ENCODE results near the gene CHRNG. TPM values are rescaled to one million over a fixed set of nuclear protein-coding genes. Genes with fewer than 3 reads are reported as not detected.
A peak's percentile ranks its signal among the peaks of the same experiment; 100 is the strongest.

The CHRNG gene
- total and polyA plus RNA-seq, 7 donors, result not detected

DNA sequence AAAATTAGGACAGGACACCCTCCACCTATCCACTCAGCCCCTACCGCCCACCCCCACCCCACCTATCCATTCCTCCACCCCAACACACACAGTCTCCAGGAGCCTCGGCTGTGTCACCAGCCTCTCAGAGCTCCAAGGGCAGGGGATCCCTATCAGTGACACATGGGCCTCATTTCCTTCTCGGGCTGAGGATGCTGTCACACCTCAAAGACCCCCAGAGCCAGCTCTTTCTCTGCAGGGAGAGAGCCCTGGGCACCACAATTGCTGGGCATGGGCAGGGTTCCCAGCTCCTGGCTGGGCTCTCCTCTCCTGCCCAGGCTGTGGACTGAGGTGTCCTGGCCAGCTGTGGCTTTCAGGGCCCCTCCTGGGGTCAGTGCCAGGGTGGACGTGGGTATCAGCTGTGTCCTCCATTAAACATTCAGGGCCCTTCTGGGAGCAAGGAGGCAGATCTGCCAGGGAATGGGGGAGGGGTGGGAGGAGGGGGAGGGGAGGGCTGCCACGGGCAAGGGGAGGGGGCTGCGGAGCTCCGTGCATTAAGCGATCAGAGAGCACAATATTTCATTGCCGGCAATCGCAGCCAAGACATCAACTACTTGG lies 37.6 kb upstream of the CHRNG start:
- TF ChIP-seq EP300 (IDR thresholded peaks at IDR 0.05) (no peak), POLR2A (IDR thresholded peaks at IDR 0.05) (no peak), POLR2AphosphoS5 (IDR thresholded peaks at IDR 0.05) (no peak)
- TF ChIP-seq, protein P1, sequence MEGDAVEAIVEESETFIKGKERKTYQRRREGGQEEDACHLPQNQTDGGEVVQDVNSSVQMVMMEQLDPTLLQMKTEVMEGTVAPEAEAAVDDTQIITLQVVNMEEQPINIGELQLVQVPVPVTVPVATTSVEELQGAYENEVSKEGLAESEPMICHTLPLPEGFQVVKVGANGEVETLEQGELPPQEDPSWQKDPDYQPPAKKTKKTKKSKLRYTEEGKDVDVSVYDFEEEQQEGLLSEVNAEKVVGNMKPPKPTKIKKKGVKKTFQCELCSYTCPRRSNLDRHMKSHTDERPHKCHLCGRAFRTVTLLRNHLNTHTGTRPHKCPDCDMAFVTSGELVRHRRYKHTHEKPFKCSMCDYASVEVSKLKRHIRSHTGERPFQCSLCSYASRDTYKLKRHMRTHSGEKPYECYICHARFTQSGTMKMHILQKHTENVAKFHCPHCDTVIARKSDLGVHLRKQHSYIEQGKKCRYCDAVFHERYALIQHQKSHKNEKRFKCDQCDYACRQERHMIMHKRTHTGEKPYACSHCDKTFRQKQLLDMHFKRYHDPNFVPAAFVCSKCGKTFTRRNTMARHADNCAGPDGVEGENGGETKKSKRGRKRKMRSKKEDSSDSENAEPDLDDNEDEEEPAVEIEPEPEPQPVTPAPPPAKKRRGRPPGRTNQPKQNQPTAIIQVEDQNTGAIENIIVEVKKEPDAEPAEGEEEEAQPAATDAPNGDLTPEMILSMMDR (IDR thresholded peaks at IDR 0.05), result no peak
- H3K27ac ChIP-seq, result no peak overlapping the region
- no peaks in the 10 kb centered on the region for H3K36me3 ChIP-seq
- H3K4me3 ChIP-seq, result no peak overlapping the region
- peaks cover 0 to 21% (median 21%) of the 10 kb centered on the region in 4 donors for H3K4me1 ChIP-seq
- peaks cover 0 to 30% (median 5%) of the 10 kb centered on the region in 3 donors for H3K27me3 ChIP-seq
- 56 to 67% methylated on average over 10 of the region's 10 CpGs for WGBS, 2 donors
- H3K9me3 ChIP-seq, result no peaks in the 10 kb centered on the region
- DNase-seq, result no peak
- intact Hi-C loops (cut with DNase I), result loop anchor here (2.0 kb wide), 1 partner anchor 751 kb away; no protein-coding TSS in a partner anchor

DNA sequence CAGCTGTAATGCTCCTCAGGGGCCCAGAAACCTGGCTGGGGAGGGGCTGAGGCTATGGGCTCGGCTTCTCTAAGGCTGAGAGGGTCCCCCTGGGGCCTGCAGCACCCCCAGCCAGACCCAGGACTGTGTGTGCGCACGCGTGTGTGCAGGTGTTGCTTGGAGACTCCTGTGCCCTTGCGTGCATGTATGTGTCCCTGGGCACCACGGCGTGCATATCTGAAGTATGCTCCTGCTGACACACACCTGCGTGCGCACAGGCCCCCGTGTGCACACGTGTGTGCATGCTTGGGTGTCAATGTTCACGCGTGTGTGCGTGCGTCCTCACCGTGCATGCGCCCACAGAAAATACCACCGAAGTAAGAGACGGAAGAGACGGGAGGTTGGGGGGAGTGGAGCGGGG lies 37.0 kb upstream of the CHRNG start:
- peaks cover 0 to 21% (median 21%) of the 10 kb centered on the region in 4 donors for H3K4me1 ChIP-seq
- intact Hi-C loops (cut with DNase I), result loop anchor here (2.0 kb wide), 1 partner anchor 750 kb away; no protein-coding TSS in a partner anchor
- H3K4me3 ChIP-seq, result peak overlapping the region; percentile 44 to 63 (median 56)
- no peaks in the 10 kb centered on the region for H3K9me3 ChIP-seq
- TF ChIP-seq, protein P1 (IDR thresholded peaks at IDR 0.05), result no peak
- TF ChIP-seq POLR2A (IDR thresholded peaks at IDR 0.05) (no peak), POLR2AphosphoS5 (IDR thresholded peaks at IDR 0.05) (no peak), EP300 (IDR thresholded peaks at IDR 0.05) (no peak)
- DNase-seq, result no peak
- H3K27me3 ChIP-seq, result peaks cover 0 to 30% (median 5%) of the 10 kb centered on the region in 3 donors
- H3K36me3 ChIP-seq, result no peaks in the 10 kb centered on the region
- H3K27ac ChIP-seq, result peak overlapping the region in 1 of 4 donors; percentile 64
- 17 to 19% methylated on average over 20 of the region's 21 CpGs for WGBS, 2 donors

DNA sequence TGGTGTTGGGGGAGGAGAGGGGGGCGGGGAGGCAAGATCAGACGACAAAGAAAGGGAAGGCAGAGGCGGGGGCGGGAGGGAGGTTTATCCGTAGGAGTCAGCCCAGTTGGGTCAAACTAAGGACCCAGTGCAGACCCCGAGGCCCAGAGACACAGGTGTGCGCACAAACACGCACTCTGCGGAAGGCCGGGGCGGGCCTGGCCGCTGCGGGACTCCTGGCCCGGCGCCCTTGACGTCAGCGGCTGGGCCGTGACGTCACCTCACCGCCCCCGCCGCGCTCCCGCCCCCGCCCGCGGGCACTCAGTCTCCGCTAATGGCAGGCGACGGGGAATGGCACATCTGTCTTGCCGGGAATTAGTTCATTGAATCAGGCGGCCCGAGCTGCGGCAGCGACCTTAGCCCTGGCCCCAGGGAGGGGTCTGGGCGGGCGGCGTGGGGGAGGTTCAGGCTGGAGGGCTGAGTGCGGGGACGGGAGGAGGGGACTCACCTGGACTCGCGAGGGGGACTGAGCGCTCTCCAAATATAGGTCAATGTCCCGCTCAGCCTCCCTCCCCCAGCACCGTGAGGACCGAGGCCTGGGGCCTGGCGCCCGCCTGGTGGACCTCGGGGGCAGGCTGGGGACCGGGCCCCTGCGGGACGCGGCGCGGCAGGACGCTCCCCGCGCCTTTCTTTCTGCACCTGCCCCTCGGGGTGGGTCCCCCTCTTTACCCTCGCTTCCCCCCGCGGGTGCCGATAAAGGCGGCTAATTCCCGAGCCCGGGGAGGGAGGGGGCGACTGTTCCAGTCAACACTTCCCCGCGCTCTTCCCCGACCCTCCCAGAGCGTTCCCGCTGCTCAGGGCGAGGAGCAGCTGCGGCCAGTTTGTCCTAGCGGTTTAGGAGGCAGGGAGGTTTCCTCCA lies 36.3 kb upstream of the CHRNG start:
- intact Hi-C loops (cut with DNase I), result loop anchor here (2.0 kb wide), 1 partner anchor 750 kb away; no protein-coding TSS in a partner anchor
- Histone ChIP-seq H3K36me3 (no peaks in the 10 kb centered on the region), H3K9me3 (no peaks in the 10 kb centered on the region), H3K27me3 (peaks cover 0 to 30% (median 5%) of the 10 kb centered on the region in 3 donors), H3K4me3 (peak overlapping the region; percentile 44 to 63 (median 56)), H3K27ac (peak overlapping the region in 1 of 4 donors; percentile 64), H3K4me1 (peaks cover 0 to 21% (median 21%) of the 10 kb centered on the region in 4 donors)
- WGBS, 2 donors, result 1 to 2% methylated on average over 75 of the region's 75 CpGs
- no peak for DNase-seq
- TF ChIP-seq, protein P1 (IDR thresholded peaks at IDR 0.05), result no peak
- peak in 2 of 4 donors; percentile 49 to 68 for TF ChIP-seq POLR2AphosphoS5 (IDR thresholded peaks at IDR 0.05)
- no peak for TF ChIP-seq POLR2A (IDR thresholded peaks at IDR 0.05)

DNA sequence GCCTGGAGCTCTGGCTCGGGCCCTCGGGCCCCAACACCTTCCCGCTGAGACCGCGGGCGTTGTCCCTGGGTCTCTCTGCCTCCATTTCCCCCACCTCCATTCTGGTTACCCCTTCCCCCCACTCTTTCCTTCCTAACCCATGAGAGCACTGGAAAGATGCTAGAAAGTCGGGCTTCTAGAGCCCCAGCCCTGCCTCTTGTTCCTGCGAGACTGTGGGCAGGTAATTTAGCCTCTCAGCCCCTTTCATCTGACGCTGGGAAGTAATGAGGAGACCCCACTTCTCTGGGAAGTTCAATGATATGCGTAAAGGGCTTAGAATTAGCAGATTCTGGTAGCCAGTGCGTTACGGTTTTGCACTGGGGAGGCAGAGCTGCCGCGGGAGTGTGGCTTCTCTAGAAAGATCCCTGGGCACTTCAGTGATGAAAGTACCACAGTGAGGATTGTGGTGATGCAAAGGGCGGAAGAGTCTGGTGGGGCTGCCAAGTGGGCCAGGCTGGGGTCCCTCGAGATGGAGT lies 35.6 kb upstream of the CHRNG start:
- intact Hi-C loops (cut with DNase I), result loop anchor here (2.0 kb wide), 1 partner anchor 749 kb away; no protein-coding TSS in a partner anchor
- Histone ChIP-seq H3K27me3 (peaks cover 0 to 30% (median 5%) of the 10 kb centered on the region in 3 donors), H3K9me3 (no peaks in the 10 kb centered on the region), H3K36me3 (no peaks in the 10 kb centered on the region), H3K4me1 (peaks cover 0 to 21% (median 21%) of the 10 kb centered on the region in 4 donors), H3K4me3 (peak overlapping the region; percentile 44 to 63 (median 56)), H3K27ac (peak overlapping the region in 1 of 4 donors; percentile 64)
- TF ChIP-seq POLR2A (IDR thresholded peaks at IDR 0.05), result no peak
- no peak for DNase-seq
- 18 to 25% methylated on average over 16 of the region's 16 CpGs for WGBS, 2 donors

DNA sequence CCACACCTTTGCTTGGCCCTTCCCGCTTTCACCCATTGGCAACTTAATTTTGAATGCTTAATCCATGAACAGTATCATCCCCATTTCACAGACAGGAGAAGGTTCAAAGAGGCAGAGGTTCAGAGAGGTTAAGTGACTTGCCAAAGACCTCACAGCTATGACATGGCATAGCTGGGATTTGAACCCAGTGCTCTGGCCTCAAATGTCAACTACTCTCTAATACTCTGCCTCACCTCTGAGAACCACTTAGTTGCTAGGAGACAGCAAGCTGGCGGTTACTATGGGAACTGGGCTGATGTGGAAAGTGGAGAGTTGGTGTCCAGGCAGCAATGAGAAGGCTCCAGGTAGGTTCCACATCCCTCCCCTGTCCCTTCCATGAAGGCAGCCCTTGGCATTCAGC lies 35.1 kb upstream of the CHRNG start:
- intact Hi-C loops (cut with DNase I), result no loop called here
- no peaks in the 10 kb centered on the region for H3K9me3 ChIP-seq
- H3K27me3 ChIP-seq, result peaks cover 0 to 30% (median 5%) of the 10 kb centered on the region in 3 donors
- peaks cover 0 to 21% (median 21%) of the 10 kb centered on the region in 4 donors for H3K4me1 ChIP-seq
- H3K36me3 ChIP-seq, result no peaks in the 10 kb centered on the region
- no peak for DNase-seq
- TF ChIP-seq, protein P1 (IDR thresholded peaks at IDR 0.05), result no peak
- no peak for TF ChIP-seq POLR2AphosphoS5 (IDR thresholded peaks at IDR 0.05)
- no peak for TF ChIP-seq EP300 (IDR thresholded peaks at IDR 0.05)
- TF ChIP-seq POLR2A (IDR thresholded peaks at IDR 0.05), result no peak
- H3K4me3 ChIP-seq, result no peak overlapping the region
- H3K27ac ChIP-seq, result no peak overlapping the region
- 60 to 69% methylated on average over 2 of the region's 2 CpGs for WGBS, 2 donors

All from sigmoid colon (tissue), 7 donors.